Mucosa of descending colon (tissue), 3 donors: ENCODE results near the gene MRPL19. TPM values are rescaled to one million over a fixed set of nuclear protein-coding genes. Genes with fewer than 3 reads are reported as not detected.

ENCODE experiments used
- ATAC-seq: fragments of 200-7000 bp; cut with Tn5 transposase; one replicate; pipeline ENCODE4 v1.9.1; 2020; ENCODE audit warnings: mild to moderate bottlenecking, moderate library complexity
- DNase-seq, 3 donors: peaks; one replicate each; pipeline ENCODE4 v3.0.0-alpha.2; 2020
- H3K36me3 ChIP-seq: fragments of 200-600 bp; one replicate; pipeline ENCODE4 v1.8.0; 2021; ENCODE audit warnings: low read depth, mild to moderate bottlenecking
- H3K4me1 ChIP-seq: fragments of 200-600 bp; one replicate; pipeline ENCODE4 v1.8.0; 2021; ENCODE audit warnings: low read depth, mild to moderate bottlenecking
- H3K4me3 ChIP-seq: fragments of 200-600 bp; one replicate; pipeline ENCODE4 v1.8.0; 2021; ENCODE audit warnings: mild to moderate bottlenecking
- H3K9me3 ChIP-seq: fragments of 200-600 bp; one replicate; pipeline ENCODE4 v1.8.0; 2021; ENCODE audit warnings: mild to moderate bottlenecking
- intact Hi-C, 2 donors: fragments of 100-400 bp; cut with DNase I in 1 of 2; cut with micrococcal nuclease in 1 of 2; formaldehyde crosslinking; loops; one replicate each; pipeline versions ENCODE4 v1.11.0 to v1.11.1; 2022; cut with DNase I, micrococcal nuclease
- total RNA-seq, 3 donors: library from RNA; stranded (reverse); fragmentation: NEBNext Ultra II Directional in 2 of 3; extraction: Animal tissue kit (Norgen Biotek cat#: 25700) in 2 of 3; gene quantifications; one replicate each; pipeline versions ENCODE4 v1.2.1 to v1.2.4, GENCODE V29; 2021 to 2023
- TF ChIP-seq, protein P1 (sequence below): fragments of 200-600 bp; IDR thresholded peaks from one replicate; pipeline ENCODE4 v1.8.0; 2022; ENCODE audit warnings: antibody characterized with exemption, mild to moderate bottlenecking
- donor health status: DM: no; HTN: no; CAD: no; lungs with moderate emphysema.
- donor health status: DM: no; HTN: no; CAD: no.
- donor health status: DM: no; HTN: yes; CAD: no.

MRPL19 gene
- total RNA-seq, 3 donors from 2014 or later: 34.6 to 53.3 (median 45.1) TPM

DNA sequence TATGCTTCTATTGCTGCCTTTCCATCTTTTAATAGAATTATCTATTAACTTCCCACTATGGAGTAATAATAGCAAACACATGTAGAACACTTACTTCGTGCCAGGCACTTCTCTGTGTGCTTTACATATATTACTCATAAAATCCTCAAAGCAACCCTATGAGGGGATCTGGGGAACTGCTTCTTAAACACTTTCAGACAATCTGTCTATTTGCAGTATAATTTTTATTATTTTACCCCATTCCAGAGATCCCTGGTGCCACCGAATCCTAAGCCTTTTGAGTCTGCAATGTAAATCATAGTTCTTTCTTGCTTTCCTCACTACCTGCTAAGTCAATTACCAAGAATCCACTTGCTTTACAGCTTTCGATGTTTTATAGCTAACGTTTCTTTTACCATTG lies 89.7 kb downstream of the MRPL19 start:
- no peaks in the 10 kb centered on the region for H3K4me1 ChIP-seq
- intact Hi-C loops: no loop called here
- no peaks in the 10 kb centered on the region for H3K9me3 ChIP-seq
- H3K36me3 ChIP-seq: no peaks in the 10 kb centered on the region
- ATAC-seq: no peak
- no peak for DNase-seq
- TF ChIP-seq, protein P1, sequence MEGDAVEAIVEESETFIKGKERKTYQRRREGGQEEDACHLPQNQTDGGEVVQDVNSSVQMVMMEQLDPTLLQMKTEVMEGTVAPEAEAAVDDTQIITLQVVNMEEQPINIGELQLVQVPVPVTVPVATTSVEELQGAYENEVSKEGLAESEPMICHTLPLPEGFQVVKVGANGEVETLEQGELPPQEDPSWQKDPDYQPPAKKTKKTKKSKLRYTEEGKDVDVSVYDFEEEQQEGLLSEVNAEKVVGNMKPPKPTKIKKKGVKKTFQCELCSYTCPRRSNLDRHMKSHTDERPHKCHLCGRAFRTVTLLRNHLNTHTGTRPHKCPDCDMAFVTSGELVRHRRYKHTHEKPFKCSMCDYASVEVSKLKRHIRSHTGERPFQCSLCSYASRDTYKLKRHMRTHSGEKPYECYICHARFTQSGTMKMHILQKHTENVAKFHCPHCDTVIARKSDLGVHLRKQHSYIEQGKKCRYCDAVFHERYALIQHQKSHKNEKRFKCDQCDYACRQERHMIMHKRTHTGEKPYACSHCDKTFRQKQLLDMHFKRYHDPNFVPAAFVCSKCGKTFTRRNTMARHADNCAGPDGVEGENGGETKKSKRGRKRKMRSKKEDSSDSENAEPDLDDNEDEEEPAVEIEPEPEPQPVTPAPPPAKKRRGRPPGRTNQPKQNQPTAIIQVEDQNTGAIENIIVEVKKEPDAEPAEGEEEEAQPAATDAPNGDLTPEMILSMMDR: no peak
- H3K4me3 ChIP-seq: no peak overlapping the region

- no peaks in the 10 kb centered on the region for H3K4me1 ChIP-seq
- intact Hi-C loops: no loop called here
- ATAC-seq: no peak
- H3K4me3 ChIP-seq: no peak overlapping the region
- DNase-seq: no peak
- TF ChIP-seq, protein P1: no peak
- H3K36me3 ChIP-seq: no peaks in the 10 kb centered on the region
- H3K9me3 ChIP-seq: no peaks in the 10 kb centered on the region
Observed at GRCh38 chr2:75737961-75738360, 91.4 kb downstream of the MRPL19 start.

Other genes starting within 250 kb of the MRPL19 start
- 1 to 10 TPM in 1 of 3 donors, under 1 TPM in 1, not detected in 1; 0.72 to 1.3 TPM for gene EVA1A, start 85.8 kb upstream of the MRPL19 start, total RNA-seq
- 10 to 100 TPM; 13.6 to 16.4 (median 14.4) TPM for gene GCFC2, start 64.1 kb downstream of the MRPL19 start, total RNA-seq